ENCODE results near the gene KDSR.

The KDSR gene

DNA sequence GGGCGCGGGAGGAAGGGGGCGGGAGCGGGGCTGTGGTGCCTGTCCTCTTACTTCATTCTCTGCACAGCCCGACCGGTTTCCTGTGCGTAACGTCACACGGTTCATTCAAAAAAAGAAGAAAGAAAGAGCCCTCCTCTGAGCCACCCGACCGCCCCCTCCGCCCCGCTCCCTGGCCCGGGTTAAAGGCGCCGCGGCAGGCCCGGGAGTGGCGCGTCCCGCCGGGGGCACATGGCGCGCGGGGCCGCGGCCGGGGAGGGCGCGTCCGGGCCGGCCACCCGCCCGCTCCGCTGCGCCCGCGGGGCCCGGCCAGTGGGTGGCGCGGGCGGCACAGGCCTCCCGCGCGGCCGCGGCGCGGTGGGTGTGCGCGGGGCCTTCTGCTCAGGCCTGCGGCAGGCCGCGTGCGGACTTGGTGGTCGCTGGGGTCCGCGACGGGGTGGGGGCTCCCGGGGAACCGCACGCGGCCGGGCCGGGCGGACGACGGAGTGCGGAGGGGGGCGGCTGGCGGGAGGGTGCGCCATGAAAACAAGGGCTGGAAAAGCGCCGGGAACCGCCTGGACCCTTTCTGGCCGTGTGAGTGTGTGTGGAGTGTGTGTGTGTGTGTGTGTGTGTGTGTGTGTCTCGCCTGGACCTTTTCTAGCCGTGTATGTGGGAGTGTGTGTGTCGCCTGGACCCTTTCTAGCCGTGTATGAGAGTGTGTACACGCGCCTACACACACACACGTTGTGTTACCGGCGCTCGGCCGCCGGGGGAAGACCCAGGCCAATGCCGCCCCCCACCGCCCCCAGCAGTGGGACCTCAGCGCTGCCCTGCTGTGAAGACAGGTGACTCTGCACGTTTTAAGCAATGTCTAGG, 46.7 kb downstream of the KDSR start:
- peak; percentile 74 for DNase-seq

DNA sequence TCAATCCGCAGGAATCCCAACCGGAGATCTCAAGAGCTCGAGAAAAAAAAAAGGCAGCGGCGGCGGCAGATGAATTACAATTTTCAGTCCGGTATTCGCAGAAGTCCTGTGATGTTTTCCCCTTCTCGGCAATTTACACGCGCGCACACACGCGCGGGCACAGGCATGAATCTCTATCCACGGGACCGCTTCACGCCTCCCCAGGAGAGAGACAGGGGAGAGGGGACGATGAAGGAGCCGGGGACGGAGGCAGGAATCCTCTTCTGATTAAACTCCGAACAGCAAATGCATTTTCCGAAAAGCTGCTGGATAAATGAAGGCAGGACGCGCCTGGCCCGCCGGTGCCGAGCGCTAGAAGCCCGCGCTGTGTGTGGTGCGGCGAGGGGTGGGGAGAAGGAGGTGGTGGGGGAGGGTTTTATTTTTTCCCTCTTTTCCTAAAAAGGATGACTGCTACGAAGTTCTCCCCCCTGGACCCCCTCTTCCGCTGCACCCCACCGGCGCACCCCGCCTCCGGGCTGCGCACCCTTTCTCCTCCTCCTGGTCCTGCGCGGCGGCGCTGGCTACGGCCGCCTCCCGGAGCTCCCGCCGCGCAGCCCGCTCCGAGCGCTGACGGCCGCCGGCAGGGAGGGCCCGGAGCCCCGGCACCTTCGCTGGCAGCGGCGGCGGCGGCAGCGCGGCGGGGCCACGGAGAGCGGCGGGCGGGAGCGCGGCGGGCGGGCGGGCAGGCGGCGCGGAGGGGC, 47.5 kb downstream of the KDSR start, which contains the start of gene BCL2:
TSS of gene BCL2 (minus strand) at position 387 of the 740 bp plus-strand sequence.
- DNase-seq: peak; percentile 52

DNA sequence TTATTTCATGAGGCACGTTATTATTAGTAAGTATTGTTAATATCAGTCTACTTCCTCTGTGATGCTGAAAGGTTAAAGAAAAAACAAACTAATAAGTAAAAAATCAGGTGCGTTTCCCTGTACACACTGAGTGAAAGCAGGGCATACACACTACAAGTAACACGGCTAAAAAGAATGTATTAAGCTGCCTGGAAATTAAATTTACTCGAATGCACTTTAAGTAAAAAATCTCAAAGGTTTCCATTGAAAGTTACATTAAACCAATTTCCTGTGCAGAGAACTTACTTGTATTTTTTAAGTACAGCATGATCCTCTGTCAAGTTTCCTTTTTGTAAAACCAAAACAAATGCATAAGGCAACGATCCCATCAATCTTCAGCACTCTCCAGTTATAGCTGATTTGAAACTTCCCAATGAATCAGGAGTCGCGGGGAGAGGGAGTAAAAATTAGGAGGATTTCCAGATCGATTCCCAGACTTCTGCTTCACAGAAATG, 48.1 kb downstream of the KDSR start:
- DNase-seq: peak; percentile 52

DNA sequence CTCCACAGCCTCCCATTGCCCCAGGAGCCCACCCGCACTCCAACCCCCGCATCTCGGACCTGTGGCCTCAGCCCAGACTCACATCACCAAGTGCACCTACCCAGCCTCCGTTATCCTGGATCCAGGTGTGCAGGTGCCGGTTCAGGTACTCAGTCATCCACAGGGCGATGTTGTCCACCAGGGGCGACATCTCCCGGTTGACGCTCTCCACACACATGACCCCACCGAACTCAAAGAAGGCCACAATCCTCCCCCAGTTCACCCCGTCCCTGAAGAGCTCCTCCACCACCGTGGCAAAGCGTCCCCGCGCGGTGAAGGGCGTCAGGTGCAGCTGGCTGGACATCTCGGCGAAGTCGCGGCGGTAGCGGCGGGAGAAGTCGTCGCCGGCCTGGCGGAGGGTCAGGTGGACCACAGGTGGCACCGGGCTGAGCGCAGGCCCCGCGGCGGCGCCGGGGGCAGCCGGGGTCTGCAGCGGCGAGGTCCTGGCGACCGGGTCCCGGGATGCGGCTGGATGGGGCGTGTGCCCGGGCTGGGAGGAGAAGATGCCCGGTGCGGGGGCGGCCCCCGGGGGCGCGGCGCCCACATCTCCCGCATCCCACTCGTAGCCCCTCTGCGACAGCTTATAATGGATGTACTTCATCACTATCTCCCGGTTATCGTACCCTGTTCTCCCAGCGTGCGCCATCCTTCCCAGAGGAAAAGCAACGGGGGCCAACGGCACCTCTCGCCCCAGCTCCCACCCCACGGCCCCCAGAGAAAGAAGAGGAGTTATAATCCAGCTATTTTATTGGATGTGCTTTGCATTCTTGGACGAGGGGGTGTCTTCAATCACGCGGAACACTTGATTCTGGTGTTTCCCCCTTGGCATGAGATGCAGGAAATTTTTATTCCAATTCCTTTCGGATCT, 48.8 kb downstream of the KDSR start:
- DNase-seq: peak; percentile 32

DNA sequence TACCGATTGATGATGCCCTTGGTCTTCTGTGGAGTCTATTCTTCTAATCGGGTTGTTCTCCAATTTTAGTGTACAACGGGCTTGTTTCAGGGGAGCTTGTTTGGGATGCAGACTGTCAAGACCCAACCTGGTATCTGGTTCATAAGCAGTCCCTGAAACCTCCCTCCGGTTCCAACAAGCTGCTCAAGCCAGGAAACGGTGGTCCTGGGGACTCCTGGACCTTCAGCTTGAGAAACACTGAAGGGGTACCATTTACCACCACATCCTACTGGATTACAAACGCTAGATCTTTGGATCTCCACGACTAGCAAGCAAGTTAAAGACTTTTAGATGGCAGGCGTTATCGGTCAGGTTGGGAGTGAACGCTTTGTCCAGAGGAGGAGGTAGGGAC, 49.5 kb downstream of the KDSR start:
- DNase-seq: no peak

DNA sequence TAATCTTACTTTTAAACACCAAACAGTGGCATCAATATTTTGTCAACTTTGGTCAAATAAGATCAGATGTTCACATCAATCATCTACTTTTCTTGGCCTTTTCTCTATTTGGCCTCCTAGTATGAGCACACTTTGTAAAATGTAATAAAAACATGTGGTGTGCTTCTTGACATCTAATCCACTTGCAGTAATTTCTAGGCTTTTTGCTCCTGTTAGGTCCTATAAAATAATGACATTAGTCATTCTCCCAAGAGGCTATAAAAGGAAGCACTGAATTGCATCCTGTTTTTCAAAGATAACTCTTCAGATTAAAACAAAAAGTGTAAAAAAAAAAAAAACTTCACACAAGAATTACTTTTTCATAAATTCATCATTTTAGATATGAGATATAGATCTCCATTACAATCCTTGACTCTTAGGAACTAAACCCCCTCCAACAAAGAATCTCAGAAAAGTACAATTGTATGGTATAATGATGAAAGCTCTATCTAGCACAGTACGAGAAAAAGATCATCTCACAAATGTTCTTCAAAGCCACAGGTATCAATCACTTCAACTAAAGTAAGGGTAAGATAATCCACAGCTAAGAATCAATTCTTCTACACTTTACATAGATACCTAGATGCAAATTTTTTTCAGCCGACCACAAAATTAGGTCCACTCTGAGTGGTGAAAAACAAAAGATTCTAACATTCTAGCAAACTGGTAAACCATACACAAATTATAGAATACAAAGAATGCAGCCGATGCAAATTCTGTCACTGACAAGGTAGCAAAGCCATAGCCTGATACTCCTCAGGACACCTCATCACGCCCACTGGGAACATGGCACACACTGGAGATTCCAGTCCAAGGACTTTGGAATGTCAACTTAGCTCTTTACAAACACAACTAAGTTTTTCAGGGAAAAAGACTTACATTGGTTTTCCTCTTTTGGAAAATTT, 50.1 kb downstream of the KDSR start:
- no peak for DNase-seq

DNA sequence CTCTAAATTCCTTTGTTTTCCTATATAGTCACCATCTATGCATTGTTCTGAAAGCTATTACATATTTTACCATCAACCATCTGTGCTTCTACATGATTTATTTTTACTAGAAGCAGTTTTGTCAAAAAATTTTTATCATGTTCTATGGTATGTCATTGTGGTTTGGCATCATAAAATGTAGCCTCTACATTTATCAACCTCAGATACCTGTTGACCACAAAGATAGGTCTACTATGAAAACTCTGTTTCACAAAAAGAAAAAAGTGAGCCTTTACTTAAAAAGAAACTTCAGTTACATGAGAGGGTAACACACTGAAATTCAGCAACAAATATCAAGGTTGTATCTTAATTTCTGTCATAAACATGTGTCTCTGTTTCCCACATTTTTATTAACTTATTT, 51.1 kb downstream of the KDSR start:
- no peak for DNase-seq

DNA sequence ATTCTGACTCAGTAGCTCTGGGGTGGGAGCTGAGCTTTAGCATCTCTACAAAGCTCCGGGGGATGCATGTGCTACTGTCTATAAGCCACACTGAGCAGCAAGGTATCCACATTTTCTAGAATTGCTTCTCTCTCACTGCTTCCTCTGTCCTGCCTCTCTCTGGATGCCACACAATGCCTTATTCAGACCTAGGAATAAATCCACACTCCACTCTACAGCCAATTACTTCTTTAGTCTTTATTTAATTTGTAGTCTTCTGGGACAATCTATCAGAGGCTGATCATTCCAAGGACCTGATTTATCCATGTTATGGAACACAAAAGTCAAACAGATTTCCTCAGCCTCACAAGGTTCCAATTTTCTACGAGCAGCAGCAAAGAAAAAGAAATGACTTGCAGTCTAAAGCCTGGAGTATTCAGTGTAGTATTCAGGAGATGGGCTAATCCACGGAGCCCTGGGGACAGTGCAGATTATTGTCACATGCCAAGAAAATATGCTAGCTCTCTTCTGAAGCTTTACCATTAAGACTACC, 51.8 kb downstream of the KDSR start:
- DNase-seq: no peak

DNA sequence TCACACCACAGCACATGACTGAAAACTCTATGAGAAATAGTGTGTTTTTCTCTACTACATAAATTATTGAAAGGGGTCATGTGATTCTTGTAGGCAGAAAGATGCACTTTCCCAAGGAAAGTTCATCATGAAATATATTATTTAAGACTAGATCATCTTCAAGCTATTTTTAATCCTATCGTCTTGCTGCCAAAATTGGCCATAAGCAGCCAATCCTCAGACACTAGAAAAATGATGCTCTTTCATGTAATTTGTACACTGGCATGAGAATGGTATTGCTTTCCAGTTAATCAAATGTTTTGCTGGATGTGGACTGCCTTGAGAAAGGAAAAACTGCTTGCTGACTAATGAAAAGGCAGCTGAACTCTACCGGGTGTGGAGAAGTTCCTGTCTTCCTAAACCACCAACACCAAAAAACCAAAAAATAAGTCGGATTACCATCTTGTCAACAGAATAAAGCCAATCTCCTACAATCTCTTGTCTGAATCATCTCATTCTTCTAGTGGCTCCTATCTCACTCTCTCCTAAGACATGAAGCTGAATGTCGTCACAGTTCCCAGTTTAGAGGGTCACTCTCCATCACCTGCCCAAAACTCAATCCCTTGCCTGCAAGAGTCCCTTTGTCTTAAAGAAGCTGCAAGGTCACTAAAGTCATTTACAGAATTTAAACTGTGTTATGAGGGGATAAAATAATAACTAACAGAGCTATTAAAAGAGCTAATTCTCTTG, 52.8 kb downstream of the KDSR start:
- DNase-seq: no peak

DNA sequence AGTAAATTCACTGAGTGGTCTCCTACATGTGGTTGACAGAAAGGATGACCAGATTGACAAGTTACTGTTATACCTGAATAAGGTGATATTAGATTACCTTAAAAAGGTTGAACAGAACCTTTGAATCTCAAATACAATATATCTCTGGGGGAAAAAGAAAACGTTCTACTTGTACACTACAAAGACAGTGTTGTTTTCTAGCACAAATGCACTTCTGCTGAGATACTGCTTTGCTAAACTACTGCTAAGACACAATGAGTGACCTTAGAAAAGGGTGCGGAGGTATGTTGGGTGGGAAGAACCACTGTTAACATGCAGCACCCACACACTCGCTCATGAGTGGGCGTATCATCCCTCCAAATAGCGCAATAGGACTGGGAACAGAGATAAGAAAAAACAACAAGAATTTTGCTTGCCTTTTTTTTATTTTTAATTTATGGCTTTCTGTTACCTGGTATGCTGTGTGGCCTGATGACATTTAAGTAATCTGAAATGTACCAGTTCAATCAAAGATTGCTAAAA, 53.5 kb downstream of the KDSR start:
- no peak for DNase-seq

DNA sequence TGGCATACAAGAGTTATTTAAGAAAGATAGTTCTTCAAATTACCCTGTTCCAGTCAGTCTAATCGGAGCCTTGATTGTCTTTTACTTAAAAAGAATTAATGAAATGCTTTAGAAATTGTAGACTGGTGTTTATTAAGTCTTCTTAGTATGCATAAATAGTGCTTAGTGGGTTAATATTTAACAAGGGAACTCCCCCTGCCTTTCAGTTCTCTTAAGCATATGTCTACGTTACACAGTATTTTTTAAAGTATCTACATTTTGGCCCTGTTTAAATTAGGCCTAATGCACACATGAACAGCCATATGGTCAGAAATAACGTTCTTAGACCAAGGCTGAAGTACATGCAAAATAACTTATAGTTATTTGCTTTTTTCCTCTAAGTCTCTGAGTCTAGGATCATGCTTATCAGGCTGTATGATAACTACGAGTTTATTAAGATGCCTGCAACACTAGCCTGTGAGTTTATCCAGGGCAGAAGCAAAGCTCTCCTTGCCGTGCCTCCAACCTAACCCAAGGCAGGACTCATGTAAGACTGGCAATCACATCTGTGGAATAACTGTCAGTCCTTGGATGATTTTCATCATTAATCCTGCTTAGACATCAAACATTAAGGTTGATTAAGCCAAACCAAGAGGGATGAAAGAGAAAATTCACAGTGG, 54.1 kb downstream of the KDSR start:
- no peak for DNase-seq

DNA sequence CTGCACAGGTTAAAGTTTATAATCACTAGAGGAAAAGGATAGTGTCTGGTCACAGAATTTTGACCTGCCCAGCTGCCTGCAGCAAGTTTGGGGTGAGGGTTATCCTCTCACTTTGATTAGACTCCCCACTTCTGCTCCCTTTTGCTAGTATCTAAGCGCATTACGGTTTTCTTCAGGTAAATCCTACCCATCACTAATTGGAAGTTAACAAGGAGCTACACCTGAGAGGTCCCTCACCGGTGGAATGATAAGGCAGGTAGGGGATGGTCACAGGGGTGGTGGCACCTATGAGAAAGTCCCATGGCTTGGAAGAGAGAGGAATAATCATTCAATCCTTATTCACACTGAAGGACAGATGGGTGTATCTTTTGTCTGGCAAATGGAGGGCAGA, 55.0 kb downstream of the KDSR start:
- no peak for DNase-seq

DNA sequence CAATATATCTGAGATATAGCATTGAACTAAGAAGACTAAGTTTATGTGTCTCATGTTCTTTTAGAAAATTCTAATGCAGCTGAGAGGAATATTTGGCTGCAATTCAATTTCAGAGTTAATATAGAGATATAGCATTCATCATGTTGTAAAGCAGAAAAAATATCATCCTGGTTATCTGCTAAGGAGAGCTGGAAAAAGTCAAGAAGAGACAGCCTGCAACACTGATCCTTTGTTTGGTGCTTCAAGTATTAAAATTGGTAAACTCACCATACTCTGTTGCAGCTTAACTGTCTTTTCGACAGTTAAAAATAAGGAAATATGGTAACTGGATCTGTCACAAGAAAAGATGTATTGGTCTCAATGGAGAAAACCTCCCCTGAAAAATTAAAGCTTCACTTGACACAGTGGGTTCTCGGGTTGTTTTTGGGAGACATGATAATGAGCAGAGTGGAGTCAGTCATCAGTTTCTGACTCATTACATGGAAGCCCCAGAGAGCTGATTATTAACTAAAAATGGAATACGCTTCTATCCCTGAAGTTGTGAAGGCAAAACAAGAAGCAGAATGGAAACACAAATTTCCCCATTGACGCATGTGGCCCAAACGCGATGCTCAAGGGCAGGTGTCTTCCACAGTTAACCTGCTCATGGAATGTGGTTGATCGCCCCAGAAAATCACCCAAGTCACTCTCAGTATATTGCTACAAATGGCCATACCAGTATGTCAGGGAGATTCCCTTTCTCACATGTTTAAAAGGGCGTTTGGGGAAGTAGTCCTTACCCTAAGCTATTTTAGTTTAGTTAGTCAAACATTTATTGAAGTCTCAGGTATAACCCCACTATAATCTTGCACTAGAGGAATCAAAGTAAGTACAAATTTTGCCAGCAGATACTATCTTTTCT, 55.6 kb downstream of the KDSR start:
- DNase-seq: no peak

DNA sequence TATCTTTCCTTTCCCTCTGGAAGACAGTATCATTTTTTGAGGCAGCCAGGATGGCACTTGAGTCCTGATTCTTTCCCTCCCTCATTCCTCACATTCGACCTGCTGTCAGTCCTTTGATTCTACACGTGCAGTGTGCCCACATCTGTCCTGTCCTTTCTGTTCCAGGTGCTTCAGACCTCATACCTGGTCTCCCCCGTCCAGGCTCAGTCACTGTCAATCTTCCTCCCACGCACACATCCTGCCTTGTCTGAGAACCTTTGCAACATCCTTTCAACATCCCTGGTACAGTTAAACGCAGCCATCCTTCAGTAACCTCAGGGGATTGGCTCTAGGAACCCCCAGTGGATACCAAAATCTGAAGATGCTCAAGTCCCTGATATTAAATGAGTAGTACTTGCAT, 57.6 kb downstream of the KDSR start:
- no peak for DNase-seq

DNA sequence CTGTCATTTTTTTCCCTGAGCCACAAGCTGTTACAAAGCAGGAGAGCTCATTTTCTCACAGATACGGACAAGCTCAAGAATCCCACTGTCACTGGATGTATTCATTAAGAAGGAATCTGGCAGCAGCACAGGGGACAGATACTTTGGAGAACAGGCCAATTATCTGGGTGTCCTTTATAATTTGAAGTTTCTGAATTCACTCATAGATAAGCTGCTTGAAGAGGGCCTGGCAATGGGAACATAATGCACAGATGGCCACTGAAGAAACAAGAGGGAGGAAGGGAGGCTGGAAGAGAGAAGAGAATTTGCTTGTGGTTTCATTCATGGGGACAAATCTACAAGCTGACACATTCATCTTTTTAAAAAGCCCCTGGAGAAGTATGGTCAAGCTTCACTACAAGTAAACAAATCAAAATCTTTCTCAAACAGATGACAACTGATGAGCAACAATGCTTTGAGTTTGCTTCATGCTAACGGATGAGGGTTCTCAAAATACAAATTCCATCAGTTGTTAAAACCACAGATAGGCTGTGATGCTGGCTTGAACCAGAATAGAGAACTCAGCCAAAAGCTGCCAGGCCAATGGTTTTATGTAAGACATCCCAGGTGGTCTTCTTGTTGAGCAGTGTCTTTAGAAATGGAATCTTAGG, 59.3 kb downstream of the KDSR start:
- no peak for DNase-seq

DNA sequence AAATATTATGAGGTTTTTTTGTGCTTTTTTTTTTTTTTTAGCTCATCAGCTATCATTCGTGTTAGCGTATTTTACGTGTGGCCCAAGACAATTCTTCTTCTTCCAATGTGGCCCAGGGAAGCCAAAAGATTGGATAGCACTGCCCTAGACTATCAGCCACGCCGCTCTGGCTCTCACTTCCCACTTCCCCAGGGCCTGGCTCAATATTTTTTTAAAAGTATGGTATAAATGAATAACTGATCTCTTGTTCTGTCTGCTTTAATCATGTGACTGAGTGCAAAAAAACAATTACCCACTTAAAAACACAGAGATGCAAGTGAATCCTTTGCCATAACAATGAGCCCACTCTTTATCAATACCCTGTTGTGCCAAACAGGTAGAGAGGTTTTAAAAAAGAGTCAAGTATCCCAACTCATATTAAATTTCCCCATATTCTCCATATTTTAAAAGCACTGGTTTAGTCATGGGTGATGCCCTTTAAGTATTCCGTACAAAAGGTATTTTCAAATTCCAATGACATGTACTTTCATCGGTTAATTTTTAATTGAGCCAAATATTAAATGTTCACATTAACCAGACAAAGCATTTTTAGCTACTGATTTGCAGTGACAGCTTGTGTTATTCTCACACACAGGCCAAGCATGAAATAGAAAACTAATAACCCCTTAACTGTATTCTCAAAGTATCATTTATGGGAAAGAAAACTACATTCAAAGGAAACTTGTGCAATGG, 60.0 kb downstream of the KDSR start:
- DNase-seq: no peak

DNA sequence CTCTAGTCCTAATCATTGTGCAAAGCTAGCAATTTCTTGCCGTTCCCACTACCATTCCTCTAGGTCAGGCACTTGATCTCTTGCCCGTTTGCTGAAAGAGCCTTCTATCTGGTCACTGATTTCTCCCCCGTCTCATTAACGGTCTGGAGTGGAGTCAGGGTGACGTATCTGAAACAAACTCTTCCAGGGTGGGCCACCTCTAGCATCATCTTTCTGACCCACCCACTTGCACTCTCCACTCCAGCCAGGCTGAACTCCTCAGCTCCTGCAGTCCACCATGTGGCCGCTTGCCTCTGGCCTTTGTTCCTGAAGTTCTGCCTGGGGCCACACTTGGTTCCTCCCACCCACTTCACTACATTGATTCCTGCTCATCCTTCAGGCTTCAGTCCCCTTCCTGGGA, 60.8 kb downstream of the KDSR start:
- no peak for DNase-seq

DNA sequence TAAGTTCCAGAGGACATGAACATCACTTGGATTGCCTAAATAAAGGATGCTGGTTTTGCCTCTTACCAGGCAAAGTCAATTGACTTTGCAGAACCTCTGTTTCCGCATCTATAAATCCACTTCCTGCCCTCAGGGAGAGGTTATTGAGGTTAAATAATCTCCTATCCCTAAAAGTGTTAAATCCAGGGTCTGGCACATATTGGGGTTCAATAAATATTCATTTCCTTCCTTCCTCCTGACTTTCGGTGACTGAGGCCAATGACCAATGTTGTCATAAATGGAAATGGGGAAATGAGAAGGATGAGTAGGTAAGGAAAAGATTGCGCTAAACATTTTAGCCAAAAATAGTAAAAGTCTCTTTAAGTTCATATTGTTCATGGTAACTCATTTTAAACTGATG, 63.5 kb downstream of the KDSR start:
- DNase-seq: no peak

Data from KG1 (cell line).